ENCODE data around the gene NME7.

Gene NME7

GRCh38 chr1:169142129-169142528 lies 225.5 kb downstream of the NME7 start:
- DNase-seq (ENCODE audit: low spot score) = no peak
- TF ChIP-seq, protein P1, sequence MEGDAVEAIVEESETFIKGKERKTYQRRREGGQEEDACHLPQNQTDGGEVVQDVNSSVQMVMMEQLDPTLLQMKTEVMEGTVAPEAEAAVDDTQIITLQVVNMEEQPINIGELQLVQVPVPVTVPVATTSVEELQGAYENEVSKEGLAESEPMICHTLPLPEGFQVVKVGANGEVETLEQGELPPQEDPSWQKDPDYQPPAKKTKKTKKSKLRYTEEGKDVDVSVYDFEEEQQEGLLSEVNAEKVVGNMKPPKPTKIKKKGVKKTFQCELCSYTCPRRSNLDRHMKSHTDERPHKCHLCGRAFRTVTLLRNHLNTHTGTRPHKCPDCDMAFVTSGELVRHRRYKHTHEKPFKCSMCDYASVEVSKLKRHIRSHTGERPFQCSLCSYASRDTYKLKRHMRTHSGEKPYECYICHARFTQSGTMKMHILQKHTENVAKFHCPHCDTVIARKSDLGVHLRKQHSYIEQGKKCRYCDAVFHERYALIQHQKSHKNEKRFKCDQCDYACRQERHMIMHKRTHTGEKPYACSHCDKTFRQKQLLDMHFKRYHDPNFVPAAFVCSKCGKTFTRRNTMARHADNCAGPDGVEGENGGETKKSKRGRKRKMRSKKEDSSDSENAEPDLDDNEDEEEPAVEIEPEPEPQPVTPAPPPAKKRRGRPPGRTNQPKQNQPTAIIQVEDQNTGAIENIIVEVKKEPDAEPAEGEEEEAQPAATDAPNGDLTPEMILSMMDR (IDR thresholded peaks at IDR 0.05; ENCODE audit: extremely low read depth, insufficient read depth, missing control alignments) = no peak
- in situ Hi-C loops (cut with MboI; ENCODE audit: low pct_unique_long_range_greater_than_20kb, low sequenced_read_pairs, unreplicated experiment) = no loop called here

- TF ChIP-seq, protein P1 (IDR thresholded peaks at IDR 0.05; ENCODE audit: extremely low read depth, insufficient read depth, missing control alignments) = no peak
- DNase-seq (ENCODE audit: low spot score) = no peak
- in situ Hi-C loops (cut with MboI; ENCODE audit: low pct_unique_long_range_greater_than_20kb, low sequenced_read_pairs, unreplicated experiment) = no loop called here
Measured at GRCh38 chr1:169141356-169141755, 226.2 kb downstream of the NME7 start.

- TF ChIP-seq, protein P1 (IDR thresholded peaks at IDR 0.05; ENCODE audit: extremely low read depth, insufficient read depth, missing control alignments) = no peak
- in situ Hi-C loops (cut with MboI; ENCODE audit: low pct_unique_long_range_greater_than_20kb, low sequenced_read_pairs, unreplicated experiment) = no loop called here
- DNase-seq (ENCODE audit: low spot score) = peak; percentile 73
Measured at GRCh38 chr1:169138866-169139670, 228.5 kb downstream of the NME7 start.

DNA sequence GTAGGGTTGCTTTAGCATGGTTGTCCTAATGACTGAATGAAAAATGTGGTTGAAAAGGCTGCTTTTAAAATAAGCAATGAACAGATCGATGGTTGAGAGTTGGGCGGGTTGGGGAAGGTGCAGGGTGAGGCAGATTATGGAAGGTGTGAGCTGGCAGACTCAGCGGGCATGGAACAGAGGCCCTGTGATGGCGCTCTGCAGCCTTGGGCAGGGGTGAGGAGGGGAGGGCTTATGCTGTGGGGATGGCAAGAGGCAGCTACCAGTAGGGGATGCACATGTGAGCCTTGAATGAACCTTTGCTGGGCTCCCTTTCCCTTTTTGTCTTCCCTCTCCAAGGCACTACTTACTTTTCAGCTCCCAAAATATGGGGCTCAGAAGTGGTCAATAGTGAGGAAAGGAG lies 230.2 kb downstream of the NME7 start:
- TF ChIP-seq, protein P1 (IDR thresholded peaks at IDR 0.05; ENCODE audit: extremely low read depth, insufficient read depth, missing control alignments) = no peak
- no peak for DNase-seq (ENCODE audit: low spot score)
- in situ Hi-C loops (cut with MboI; ENCODE audit: low pct_unique_long_range_greater_than_20kb, low sequenced_read_pairs, unreplicated experiment) = no loop called here

- TF ChIP-seq, protein P1 (IDR thresholded peaks at IDR 0.05; ENCODE audit: extremely low read depth, insufficient read depth, missing control alignments) = peak; percentile 35
- DNase-seq (ENCODE audit: low spot score) = no peak
- in situ Hi-C loops (cut with MboI; ENCODE audit: low pct_unique_long_range_greater_than_20kb, low sequenced_read_pairs, unreplicated experiment) = no loop called here
Measured at GRCh38 chr1:169133801-169134502, 233.6 kb downstream of the NME7 start.

- in situ Hi-C loops (cut with MboI; ENCODE audit: low pct_unique_long_range_greater_than_20kb, low sequenced_read_pairs, unreplicated experiment) = no loop called here
- no peak for DNase-seq (ENCODE audit: low spot score)
- TF ChIP-seq, protein P1 (IDR thresholded peaks at IDR 0.05; ENCODE audit: extremely low read depth, insufficient read depth, missing control alignments) = no peak
Measured at GRCh38 chr1:169133228-169133576, 234.4 kb downstream of the NME7 start.
